GM12892 (cell line): ENCODE results near the gene CDH11.

ENCODE experiments used
- DNase-seq: peaks from one replicate; pipeline ENCODE4 v3.0.0; 2011; ENCODE audit not compliant: insufficient read length
- FAIRE-seq: peaks from 2 replicates; lab custom pipeline; 2011; peaks lifted over from hg19 to GRCh38; lab: Jason Lieb, UNC
- POLR2A ChIP-seq: IDR thresholded peaks from 2 replicates; pipeline ENCODE4 v1.6.1; 2011; ENCODE audit warnings: low read depth, low read length, control low read depth
- POLR2AphosphoS5 ChIP-seq: IDR thresholded peaks from 2 replicates; pipeline ENCODE4 v1.6.1; 2011; ENCODE audit warnings: low read depth, low read length, control low read depth
- TAF1 ChIP-seq: IDR thresholded peaks from 2 replicates; pipeline ENCODE4 v1.6.1; 2011; ENCODE audit warnings: low read depth, mild to moderate bottlenecking, control low read depth, low read length, borderline replicate concordance

Gene CDH11

GRCh38 chr16:64969221-64969620 lies 152.6 kb downstream of the CDH11 start:
- no peak for FAIRE-seq
- no peak for DNase-seq
- TF ChIP-seq POLR2AphosphoS5 (no peak), POLR2A (no peak), TAF1 (no peak)

DNA sequence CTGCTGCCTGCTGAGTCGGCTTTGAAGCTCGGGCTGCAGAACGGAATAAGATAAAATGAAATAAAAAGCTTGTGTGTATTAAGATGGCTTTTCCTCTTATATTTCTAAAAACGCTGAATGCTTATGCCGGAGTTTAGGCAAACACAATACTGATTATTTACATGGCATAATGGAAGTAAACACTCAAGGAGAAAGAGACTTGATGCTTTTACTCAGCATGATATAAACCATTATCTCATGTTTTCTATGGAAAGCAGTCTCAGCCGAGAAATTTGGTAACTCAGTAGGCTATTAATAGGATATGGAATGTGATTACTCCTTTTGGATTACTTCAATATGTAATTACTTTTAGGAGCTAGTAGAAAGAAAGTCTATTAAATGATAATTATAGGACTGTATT lies 153.3 kb downstream of the CDH11 start:
- TF ChIP-seq TAF1 (no peak), POLR2A (no peak), POLR2AphosphoS5 (no peak)
- DNase-seq = no peak
- FAIRE-seq = no peak

- TF ChIP-seq POLR2AphosphoS5 (no peak), TAF1 (no peak), POLR2A (no peak)
- no peak for FAIRE-seq
- no peak for DNase-seq
These were observed 157.7 kb downstream of the CDH11 start for GRCh38 chr16:64964126-64964540.

- TF ChIP-seq TAF1 (no peak), POLR2AphosphoS5 (no peak), POLR2A (no peak)
- FAIRE-seq (no peak), DNase-seq (no peak)
These were observed 159.1 kb downstream of the CDH11 start for GRCh38 chr16:64962786-64963185.

GRCh38 chr16:64957246-64957645 lies 164.6 kb downstream of the CDH11 start:
- FAIRE-seq = no peak
- DNase-seq = no peak
- no peak for TF ChIP-seq TAF1
- TF ChIP-seq POLR2AphosphoS5 = no peak

DNA sequence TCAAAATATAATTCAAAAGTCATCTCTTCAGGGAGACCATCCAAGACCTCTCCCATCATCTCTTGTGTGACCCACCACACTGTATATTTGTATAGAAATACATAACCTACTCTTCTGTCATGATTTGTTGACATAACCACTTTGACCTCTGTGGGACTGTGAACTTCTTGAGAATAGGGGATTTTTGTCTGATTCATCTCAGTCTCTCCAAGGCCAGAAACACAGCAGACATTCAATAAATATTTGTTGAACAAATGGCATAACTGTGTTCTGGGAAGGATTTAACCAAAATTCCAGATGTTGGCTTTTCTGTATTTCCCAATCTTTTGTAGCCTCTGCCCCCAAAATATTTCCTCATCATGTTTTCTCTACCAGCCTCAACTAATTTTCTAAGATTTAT lies 169.7 kb downstream of the CDH11 start:
- TF ChIP-seq TAF1 (no peak), POLR2A (no peak), POLR2AphosphoS5 (no peak)
- FAIRE-seq (no peak), DNase-seq (no peak)

GRCh38 chr16:64951193-64951592 lies 170.7 kb downstream of the CDH11 start:
- FAIRE-seq (no peak), DNase-seq (no peak)
- no peak for TF ChIP-seq TAF1
- no peak for TF ChIP-seq POLR2AphosphoS5
- TF ChIP-seq POLR2A = no peak

- FAIRE-seq (no peak), DNase-seq (no peak)
- TF ChIP-seq POLR2AphosphoS5 (no peak), TAF1 (no peak), POLR2A (no peak)
These were observed 171.1 kb downstream of the CDH11 start for GRCh38 chr16:64950731-64951130.

GRCh38 chr16:64950262-64950661 lies 171.6 kb downstream of the CDH11 start:
- DNase-seq (no peak), FAIRE-seq (no peak)
- no peak for TF ChIP-seq TAF1
- no peak for TF ChIP-seq POLR2AphosphoS5
- TF ChIP-seq POLR2A = no peak

DNA sequence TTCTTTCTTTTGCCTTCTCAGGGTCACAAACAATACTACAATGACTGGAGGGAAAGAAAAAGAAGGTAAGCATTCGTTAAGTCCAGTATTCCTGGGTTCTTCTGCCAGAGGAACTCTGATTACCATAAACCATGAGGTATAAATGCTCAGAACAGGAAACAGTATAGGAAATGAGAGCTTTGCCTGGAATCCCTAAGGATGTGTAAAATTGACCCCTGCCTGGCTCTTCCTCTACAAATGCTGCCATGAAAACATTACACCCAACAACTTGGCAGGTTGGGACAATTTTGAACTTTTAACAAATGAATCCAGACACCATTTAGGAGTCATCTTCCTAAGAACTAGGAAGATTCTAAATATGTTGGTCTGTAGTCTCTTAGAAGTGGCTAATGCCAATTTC lies 173.8 kb downstream of the CDH11 start:
- no peak for DNase-seq
- FAIRE-seq = no peak
- no peak for TF ChIP-seq POLR2A
- TF ChIP-seq POLR2AphosphoS5 = no peak
- no peak for TF ChIP-seq TAF1

- FAIRE-seq = no peak
- TF ChIP-seq POLR2A (no peak), TAF1 (no peak), POLR2AphosphoS5 (no peak)
- DNase-seq = no peak
These were observed 174.2 kb downstream of the CDH11 start for GRCh38 chr16:64947651-64948050.

DNA sequence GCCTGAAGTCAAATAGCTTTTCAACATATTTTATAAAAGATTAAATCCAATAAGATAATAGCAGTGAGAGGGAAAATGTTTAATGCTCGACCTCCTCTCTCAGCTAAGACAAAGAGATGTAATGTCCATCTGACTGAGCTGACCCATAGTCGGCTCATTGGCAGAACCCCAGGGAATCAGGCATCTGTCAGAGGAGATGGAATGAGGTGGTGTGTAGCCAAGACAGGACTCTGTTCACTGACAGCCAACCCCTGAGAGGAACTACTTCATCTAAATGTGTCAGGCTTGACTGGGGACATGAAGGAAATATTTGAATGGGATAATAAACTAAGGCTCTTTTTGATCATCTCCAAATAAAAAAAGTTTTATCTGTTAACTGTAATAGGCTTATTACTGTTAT lies 188.0 kb downstream of the CDH11 start:
- no peak for DNase-seq
- TF ChIP-seq POLR2A (no peak), TAF1 (no peak), POLR2AphosphoS5 (no peak)
- no peak for FAIRE-seq

DNA sequence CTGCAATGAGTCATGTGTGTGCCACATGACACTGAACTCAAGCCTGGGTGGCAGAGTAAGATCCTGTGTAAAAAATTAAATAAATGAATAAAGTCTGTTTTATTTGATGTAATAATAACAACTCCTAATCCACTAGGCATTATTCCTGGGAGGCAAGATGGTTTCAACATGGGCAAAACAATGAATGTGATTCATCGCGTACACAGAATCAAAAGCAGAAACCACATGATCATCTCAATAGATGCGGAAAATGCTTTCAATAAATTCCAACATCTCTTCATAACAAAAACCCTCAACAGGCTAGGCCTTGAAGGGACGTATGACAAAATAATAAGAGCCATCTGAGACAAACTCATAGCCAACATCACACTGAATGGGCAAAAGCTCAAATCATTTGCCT lies 195.4 kb downstream of the CDH11 start:
- no peak for DNase-seq
- no peak for FAIRE-seq
- no peak for TF ChIP-seq POLR2AphosphoS5
- no peak for TF ChIP-seq TAF1
- no peak for TF ChIP-seq POLR2A
